NB4 (cell line): Measurements from ENCODE around the gene ALG6.

ENCODE experiments used
- DNase-seq: peaks from one replicate; pipeline ENCODE4 v3.0.0; 2010; ENCODE audit warnings: low read depth
- H3K4me3 ChIP-seq: one replicate; pipeline ENCODE4 v1.5.1; 2011; ENCODE audit warnings: mild to moderate bottlenecking, low read depth, low read length, moderate library complexity
- MAX ChIP-seq: IDR thresholded peaks from 2 replicates; pipeline ENCODE4 v1.6.1; 2011; ENCODE audit warnings: low read depth, low read length
- MYC ChIP-seq: IDR thresholded peaks from 2 replicates; pipeline ENCODE4 v1.6.1; 2011; ENCODE audit warnings: low read depth, low read length
- POLR2A ChIP-seq: IDR thresholded peaks from 2 replicates; pipeline ENCODE4 v1.6.1; 2011; ENCODE audit warnings: mild to moderate bottlenecking; ENCODE audit not compliant: insufficient read length; ENCODE audit errors: extremely low read depth
- TF ChIP-seq, protein P1 (sequence below): IDR thresholded peaks from one replicate; pipeline ENCODE4 v1.5.1; 2012; ENCODE audit warnings: low read depth, low read length

ALG6 gene

GRCh38 chr1:63367215-63368103 is at the start of gene ALG6:
Gene ALG6 (plus strand): TSS chr1:63367627. CDS start chr1:63370978, 3,351 bp downstream.
- peak; percentile 94 for DNase-seq
- H3K4me3 ChIP-seq: peak within 1 kb of the TSS; percentile 89
- TF ChIP-seq MAX: no peak; the same call in 1 of the 2 replicates
- peak; percentile 94 for TF ChIP-seq POLR2A

- TF ChIP-seq, protein P1, sequence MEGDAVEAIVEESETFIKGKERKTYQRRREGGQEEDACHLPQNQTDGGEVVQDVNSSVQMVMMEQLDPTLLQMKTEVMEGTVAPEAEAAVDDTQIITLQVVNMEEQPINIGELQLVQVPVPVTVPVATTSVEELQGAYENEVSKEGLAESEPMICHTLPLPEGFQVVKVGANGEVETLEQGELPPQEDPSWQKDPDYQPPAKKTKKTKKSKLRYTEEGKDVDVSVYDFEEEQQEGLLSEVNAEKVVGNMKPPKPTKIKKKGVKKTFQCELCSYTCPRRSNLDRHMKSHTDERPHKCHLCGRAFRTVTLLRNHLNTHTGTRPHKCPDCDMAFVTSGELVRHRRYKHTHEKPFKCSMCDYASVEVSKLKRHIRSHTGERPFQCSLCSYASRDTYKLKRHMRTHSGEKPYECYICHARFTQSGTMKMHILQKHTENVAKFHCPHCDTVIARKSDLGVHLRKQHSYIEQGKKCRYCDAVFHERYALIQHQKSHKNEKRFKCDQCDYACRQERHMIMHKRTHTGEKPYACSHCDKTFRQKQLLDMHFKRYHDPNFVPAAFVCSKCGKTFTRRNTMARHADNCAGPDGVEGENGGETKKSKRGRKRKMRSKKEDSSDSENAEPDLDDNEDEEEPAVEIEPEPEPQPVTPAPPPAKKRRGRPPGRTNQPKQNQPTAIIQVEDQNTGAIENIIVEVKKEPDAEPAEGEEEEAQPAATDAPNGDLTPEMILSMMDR: no peak
- TF ChIP-seq MAX: no peak
- no peak for TF ChIP-seq MYC
- no peak for TF ChIP-seq POLR2A
- no peak for DNase-seq
- H3K4me3 ChIP-seq: peak overlapping the region; percentile 21
Observed at GRCh38 chr1:63317817-63318152, 49.6 kb upstream of the ALG6 start.

DNA sequence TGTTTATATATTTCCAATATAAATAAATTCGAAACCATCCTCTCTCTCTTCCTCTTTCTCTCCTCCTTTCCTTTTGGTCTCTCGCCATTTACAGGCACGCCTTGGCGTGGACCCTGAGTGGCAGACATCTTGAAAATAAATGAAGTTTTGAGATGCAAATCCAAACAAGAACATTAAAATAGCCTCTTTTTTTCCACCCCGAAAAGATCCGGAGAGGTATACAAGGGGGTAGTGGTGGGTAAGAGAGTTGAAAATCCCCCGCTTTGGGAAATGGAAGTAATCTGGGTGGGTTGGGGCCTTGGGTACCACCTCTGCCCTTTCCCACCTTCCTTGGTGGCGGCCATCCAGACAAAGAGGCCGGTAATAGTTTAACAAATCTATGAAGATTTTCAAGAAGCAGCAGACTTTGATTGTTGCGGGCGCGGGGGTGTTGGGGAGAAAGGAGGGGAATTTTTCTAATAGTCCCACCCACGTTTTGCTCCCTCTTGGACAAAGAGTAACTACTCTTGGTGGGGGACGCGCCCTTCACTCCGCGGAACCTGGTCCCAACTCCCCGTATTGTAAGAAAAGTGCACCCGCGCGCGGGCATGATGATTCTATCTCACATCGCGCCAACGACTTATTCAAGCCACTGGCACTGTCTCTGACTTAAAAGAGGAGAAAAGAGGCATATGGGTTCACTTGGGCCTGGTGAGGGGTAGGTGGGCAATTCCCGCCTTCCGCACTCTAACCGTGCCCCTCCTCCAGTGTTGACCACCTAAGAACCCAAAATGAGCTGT is 49.0 kb upstream of the ALG6 start:
- TF ChIP-seq POLR2A: no peak
- TF ChIP-seq, protein P1: no peak
- DNase-seq: no peak
- no peak overlapping the region for H3K4me3 ChIP-seq

DNA sequence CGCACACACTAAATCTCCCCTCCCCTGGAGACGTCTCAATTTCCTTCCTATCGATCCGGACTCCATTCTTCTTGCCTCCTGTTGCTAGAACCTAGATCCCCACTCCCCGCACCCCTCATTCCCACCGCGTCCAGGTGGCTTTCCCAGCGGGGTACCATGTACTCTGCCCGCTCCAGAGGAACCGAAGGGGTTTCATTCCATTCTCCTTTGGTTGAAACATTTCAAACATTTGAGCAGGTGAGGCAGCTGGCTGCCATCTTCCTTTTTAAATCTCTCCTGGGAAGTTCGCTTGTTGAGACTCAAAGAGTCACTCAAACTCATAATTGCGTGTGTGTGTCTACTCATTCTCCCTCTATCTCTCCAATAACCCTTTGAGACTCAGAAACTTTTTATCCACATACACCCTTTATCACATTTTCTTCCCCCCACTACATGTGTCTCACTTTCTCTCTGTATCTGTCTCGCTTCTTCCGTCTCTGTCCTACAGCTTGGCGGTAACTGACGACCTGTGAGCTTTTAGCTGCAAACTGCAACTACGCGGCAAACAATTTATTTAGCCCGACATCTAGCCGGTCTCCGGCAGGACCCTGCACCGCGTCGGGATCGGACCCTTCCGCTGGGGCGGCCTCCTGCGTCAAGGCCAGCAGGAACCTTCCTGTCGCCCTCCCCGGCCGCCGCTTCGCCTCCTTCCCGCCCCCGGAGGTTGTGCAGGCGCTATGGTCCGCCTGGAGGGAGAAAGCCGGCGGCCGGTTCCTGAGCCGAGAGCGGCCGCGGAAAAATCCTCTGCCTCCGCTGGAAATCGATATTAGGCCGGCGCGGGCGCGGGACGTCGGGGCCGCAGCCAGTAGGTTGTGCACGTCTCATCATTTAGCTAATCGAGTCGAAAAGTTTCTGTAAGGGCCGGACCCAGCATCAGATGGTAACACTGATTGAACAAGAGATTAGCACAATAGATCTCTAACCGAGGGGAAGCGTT is 48.1 kb upstream of the ALG6 start:
- no peak for TF ChIP-seq POLR2A
- TF ChIP-seq, protein P1: no peak
- DNase-seq: no peak
- no peak overlapping the region for H3K4me3 ChIP-seq

- no peak overlapping the region for H3K4me3 ChIP-seq
- DNase-seq: no peak
Observed at GRCh38 chr1:63320022-63320721, 47.3 kb upstream of the ALG6 start.

More at GRCh38 chr1:63320022-63320721, 47.3 kb upstream of the ALG6 start:
- TF ChIP-seq MYC (no peak), POLR2A (no peak), MAX (no peak)
- TF ChIP-seq, protein P1: no peak
